ENCODE measurements around the gene P2RX7.
A peak's percentile ranks its signal among the peaks of the same experiment; 100 is the strongest.

DNA sequence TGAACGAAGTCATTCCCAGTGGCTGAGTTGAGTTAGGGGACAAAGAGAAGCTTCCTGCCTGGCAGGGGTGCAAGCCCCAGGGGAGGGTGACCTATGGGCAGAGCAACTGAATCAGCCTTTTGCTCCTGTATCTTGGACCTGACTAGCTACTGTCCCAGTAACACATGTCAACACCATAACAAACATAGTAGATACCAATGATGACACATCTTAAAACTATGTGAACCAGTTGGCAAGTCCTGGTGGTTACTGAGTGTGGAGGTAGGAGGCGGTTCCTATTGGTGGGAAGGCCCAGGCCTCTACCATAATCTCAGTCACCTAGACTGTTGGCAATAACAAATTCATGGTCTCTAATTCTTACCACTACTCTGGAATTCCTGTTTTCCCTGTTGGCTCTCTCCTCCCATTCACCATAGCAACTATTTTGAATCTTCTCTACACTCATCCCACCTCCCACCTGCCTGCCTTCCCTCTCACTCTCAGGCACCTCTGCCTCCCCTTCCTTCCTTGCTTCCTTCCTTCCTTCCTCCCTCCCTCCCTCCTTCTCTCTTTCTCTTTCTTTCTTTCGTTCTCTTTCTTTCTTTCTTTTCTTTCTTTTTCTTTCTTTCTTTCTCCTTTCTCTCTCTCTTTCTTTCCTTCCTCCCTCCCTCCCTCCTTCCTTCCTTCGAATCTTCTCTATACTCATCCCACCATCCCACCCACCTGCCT, 8.1 kb upstream of the P2RX7 start:
- peak; percentile 84 for TF ChIP-seq JUN (IDR thresholded peaks at IDR 0.05; ENCODE audit: borderline replicate concordance, insufficient read depth, insufficient read length, low read depth)
- TF ChIP-seq, protein P1, sequence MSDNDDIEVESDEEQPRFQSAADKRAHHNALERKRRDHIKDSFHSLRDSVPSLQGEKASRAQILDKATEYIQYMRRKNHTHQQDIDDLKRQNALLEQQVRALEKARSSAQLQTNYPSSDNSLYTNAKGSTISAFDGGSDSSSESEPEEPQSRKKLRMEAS (IDR thresholded peaks at IDR 0.05; ENCODE audit: insufficient read depth, insufficient read length): no peak
- TF ChIP-seq POLR2AphosphoS5 (IDR thresholded peaks at IDR 0.05; ENCODE audit: insufficient read depth, low read depth, low read length): no peak
- TF ChIP-seq, protein P2, sequence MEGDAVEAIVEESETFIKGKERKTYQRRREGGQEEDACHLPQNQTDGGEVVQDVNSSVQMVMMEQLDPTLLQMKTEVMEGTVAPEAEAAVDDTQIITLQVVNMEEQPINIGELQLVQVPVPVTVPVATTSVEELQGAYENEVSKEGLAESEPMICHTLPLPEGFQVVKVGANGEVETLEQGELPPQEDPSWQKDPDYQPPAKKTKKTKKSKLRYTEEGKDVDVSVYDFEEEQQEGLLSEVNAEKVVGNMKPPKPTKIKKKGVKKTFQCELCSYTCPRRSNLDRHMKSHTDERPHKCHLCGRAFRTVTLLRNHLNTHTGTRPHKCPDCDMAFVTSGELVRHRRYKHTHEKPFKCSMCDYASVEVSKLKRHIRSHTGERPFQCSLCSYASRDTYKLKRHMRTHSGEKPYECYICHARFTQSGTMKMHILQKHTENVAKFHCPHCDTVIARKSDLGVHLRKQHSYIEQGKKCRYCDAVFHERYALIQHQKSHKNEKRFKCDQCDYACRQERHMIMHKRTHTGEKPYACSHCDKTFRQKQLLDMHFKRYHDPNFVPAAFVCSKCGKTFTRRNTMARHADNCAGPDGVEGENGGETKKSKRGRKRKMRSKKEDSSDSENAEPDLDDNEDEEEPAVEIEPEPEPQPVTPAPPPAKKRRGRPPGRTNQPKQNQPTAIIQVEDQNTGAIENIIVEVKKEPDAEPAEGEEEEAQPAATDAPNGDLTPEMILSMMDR (IDR thresholded peaks at IDR 0.05; ENCODE audit: extremely low read depth in 1 of 2, insufficient read depth in 1 of 2, low read depth in 1 of 2, low read length in 2 of 2): no peak

All from endothelial cell of umbilical vein (primary cell).